T-helper 1 cell treated with Interleukin-12 subunit alpha and Interleukin-12 subunit beta and Interleukin-4 antibody, amounts not matched to agents 30 μg/mL and 1 μg/mL, for 36 hours (primary cell): ENCODE results near the gene P2RX5.
"Not testable (repeated sequence)": the region's sequence is repeated elsewhere in the genome, so short reads cannot be mapped to it uniquely, and the experiment has no call there.

ENCODE experiments used
- H3K27ac Mint-ChIP-seq: one replicate; pipeline ENCODE4 v1.8.0; 2021; ENCODE audit warnings: mild to moderate bottlenecking, mixed read lengths
- H3K27me3 Mint-ChIP-seq: one replicate; pipeline ENCODE4 v1.8.0; 2021; ENCODE audit warnings: low read depth, mixed read lengths
- H3K36me3 Mint-ChIP-seq: one replicate; pipeline ENCODE4 v1.8.0; 2021; ENCODE audit warnings: low read depth, mixed read lengths
- H3K4me1 Mint-ChIP-seq: one replicate; pipeline ENCODE4 v1.8.0; 2021; ENCODE audit warnings: low read depth, mixed read lengths
- H3K4me3 Mint-ChIP-seq: one replicate; pipeline ENCODE4 v1.8.0; 2021; ENCODE audit warnings: mild to moderate bottlenecking, moderate library complexity, mixed read lengths
- H3K9me3 Mint-ChIP-seq: one replicate; pipeline ENCODE4 v1.8.0; 2021; ENCODE audit warnings: mixed read lengths

P2RX5 gene

GRCh38 chr17:3695723-3696411, at the start of gene P2RX5:
Gene P2RX5 (minus strand): TSS chr17:3696155. CDS start chr17:3696005, 150 bp downstream.
- Mint-ChIP-seq H3K4me3 (peak within 1 kb of the TSS; percentile 97), H3K4me1 (peaks cover 33% of the 10 kb centered on the region)

GRCh38 chr17:3745071-3745470, 49.1 kb upstream of the P2RX5 start:
- Mint-ChIP-seq H3K4me3 (no peak overlapping the region), H3K27me3 (no peaks in the 10 kb centered on the region), H3K27ac (no peak overlapping the region), H3K4me1 (peaks cover 14% of the 10 kb centered on the region), H3K36me3 (no peaks in the 10 kb centered on the region), H3K9me3 (no peaks in the 10 kb centered on the region)

More at GRCh38 chr17:3695723-3696411, at the start of gene P2RX5:
- Mint-ChIP-seq H3K9me3 (peaks cover 7% of the 10 kb centered on the region), H3K27me3 (no peaks in the 10 kb centered on the region), H3K36me3 (peaks cover 28% of the 10 kb centered on the region), H3K27ac (peak within 1 kb of the TSS; percentile 90)

- no peak overlapping the region for H3K4me3 Mint-ChIP-seq
- H3K27me3 Mint-ChIP-seq, result no peaks in the 10 kb centered on the region
- H3K9me3 Mint-ChIP-seq, result no peaks in the 10 kb centered on the region
- peaks cover 18% of the 10 kb centered on the region for H3K4me1 Mint-ChIP-seq
- H3K27ac Mint-ChIP-seq, result no peak overlapping the region
- H3K36me3 Mint-ChIP-seq, result no peaks in the 10 kb centered on the region
These were observed 48.1 kb upstream of the P2RX5 start for GRCh38 chr17:3744014-3744413.

GRCh38 chr17:3740611-3741073, 44.7 kb upstream of the P2RX5 start:
- Mint-ChIP-seq H3K27me3 (no peaks in the 10 kb centered on the region), H3K36me3 (no peaks in the 10 kb centered on the region), H3K4me1 (peaks cover 30% of the 10 kb centered on the region), H3K9me3 (no peaks in the 10 kb centered on the region), H3K4me3 (peak overlapping the region; percentile 25), H3K27ac (peak overlapping the region; percentile 80)

GRCh38 chr17:3739422-3740124, 43.6 kb upstream of the P2RX5 start:
- Mint-ChIP-seq H3K36me3 (no peaks in the 10 kb centered on the region), H3K4me1 (peaks cover 30% of the 10 kb centered on the region), H3K9me3 (no peaks in the 10 kb centered on the region), H3K4me3 (peak overlapping the region; percentile 17), H3K27ac (peak overlapping the region; percentile 64), H3K27me3 (no peaks in the 10 kb centered on the region)

- H3K27ac Mint-ChIP-seq, result peak overlapping the region; percentile 64
- H3K36me3 Mint-ChIP-seq, result no peaks in the 10 kb centered on the region
- peaks cover 33% of the 10 kb centered on the region for H3K4me1 Mint-ChIP-seq
- peak overlapping the region; percentile 4 for H3K4me3 Mint-ChIP-seq
- no peaks in the 10 kb centered on the region for H3K9me3 Mint-ChIP-seq
- H3K27me3 Mint-ChIP-seq, result no peaks in the 10 kb centered on the region
These were observed 42.8 kb upstream of the P2RX5 start for GRCh38 chr17:3738562-3739295.

- Mint-ChIP-seq H3K4me3 (no peak overlapping the region), H3K27ac (no peak overlapping the region), H3K4me1 (peaks cover 30% of the 10 kb centered on the region), H3K9me3 (no peaks in the 10 kb centered on the region), H3K36me3 (no peaks in the 10 kb centered on the region), H3K27me3 (no peaks in the 10 kb centered on the region)
These were observed 39.6 kb upstream of the P2RX5 start for GRCh38 chr17:3735515-3735914.

- H3K27me3 Mint-ChIP-seq, H3K27ac Mint-ChIP-seq, H3K9me3 Mint-ChIP-seq, H3K4me3 Mint-ChIP-seq, H3K36me3 Mint-ChIP-seq: not testable (repeated sequence)
- H3K4me1 Mint-ChIP-seq, result peaks cover 27% of the 10 kb centered on the region
These were observed 38.9 kb upstream of the P2RX5 start for GRCh38 chr17:3734911-3735276.

GRCh38 chr17:3732210-3732621, 36.3 kb upstream of the P2RX5 start:
- H3K27me3 Mint-ChIP-seq, result no peaks in the 10 kb centered on the region
- H3K4me1 Mint-ChIP-seq, result peaks cover 12% of the 10 kb centered on the region
- no peak overlapping the region for H3K4me3 Mint-ChIP-seq
- no peaks in the 10 kb centered on the region for H3K9me3 Mint-ChIP-seq
- H3K36me3 Mint-ChIP-seq, result peaks cover 8% of the 10 kb centered on the region
- no peak overlapping the region for H3K27ac Mint-ChIP-seq

GRCh38 chr17:3730881-3731429, 35.0 kb upstream of the P2RX5 start:
- H3K36me3 Mint-ChIP-seq, result peaks cover 15% of the 10 kb centered on the region
- no peaks in the 10 kb centered on the region for H3K9me3 Mint-ChIP-seq
- peaks cover 18% of the 10 kb centered on the region for H3K4me1 Mint-ChIP-seq
- no peaks in the 10 kb centered on the region for H3K27me3 Mint-ChIP-seq
- no peak overlapping the region for H3K27ac Mint-ChIP-seq
- H3K4me3 Mint-ChIP-seq, result no peak overlapping the region

GRCh38 chr17:3729881-3730280, 33.9 kb upstream of the P2RX5 start:
- no peak overlapping the region for H3K4me3 Mint-ChIP-seq
- H3K27ac Mint-ChIP-seq, result no peak overlapping the region
- H3K4me1 Mint-ChIP-seq, result peaks cover 28% of the 10 kb centered on the region
- H3K36me3 Mint-ChIP-seq, result peaks cover 23% of the 10 kb centered on the region
- H3K27me3 Mint-ChIP-seq, result no peaks in the 10 kb centered on the region
- H3K9me3 Mint-ChIP-seq, result no peaks in the 10 kb centered on the region

GRCh38 chr17:3728099-3728498, 32.1 kb upstream of the P2RX5 start:
- H3K27me3 Mint-ChIP-seq, H3K9me3 Mint-ChIP-seq, H3K27ac Mint-ChIP-seq, H3K4me3 Mint-ChIP-seq: not testable (repeated sequence)
- Mint-ChIP-seq H3K36me3 (peaks cover 28% of the 10 kb centered on the region), H3K4me1 (peaks cover 29% of the 10 kb centered on the region)

GRCh38 chr17:3727041-3727440, 31.1 kb upstream of the P2RX5 start:
- Mint-ChIP-seq H3K27ac (peak overlapping the region; percentile 76), H3K27me3 (no peaks in the 10 kb centered on the region), H3K9me3 (no peaks in the 10 kb centered on the region), H3K4me1 (peaks cover 35% of the 10 kb centered on the region), H3K4me3 (peak overlapping the region; percentile 68), H3K36me3 (peaks cover 34% of the 10 kb centered on the region)

- Mint-ChIP-seq H3K27ac (peak overlapping the region; percentile 80), H3K36me3 (peaks cover 53% of the 10 kb centered on the region), H3K27me3 (no peaks in the 10 kb centered on the region), H3K9me3 (no peaks in the 10 kb centered on the region), H3K4me1 (peaks cover 51% of the 10 kb centered on the region), H3K4me3 (peak overlapping the region; percentile 92)
These were observed 28.6 kb upstream of the P2RX5 start for GRCh38 chr17:3724378-3725077.
